SK-N-SH treated with all-trans-retinoic acid at 6 μM for 48 hours (cell line): ENCODE measurements around the gene CALML5.

ENCODE experiments used
- ATAC-seq: fragments of 200-7000 bp; cut with Tn5 transposase; 3 replicates; pipeline ENCODE4 v1.9.1; 2020; ENCODE audit warnings: mild to moderate bottlenecking, moderate library complexity
- BACH2 ChIP-seq: fragments of 250-450 bp; sonication (Bioruptor Pico); IDR thresholded peaks from 2 replicates; pipeline ENCODE4 v1.9.0; 2021; ENCODE audit warnings: mild to moderate bottlenecking, borderline replicate concordance
- CSDC2 ChIP-seq: fragments of 250-450 bp; sonication (Bioruptor Pico); IDR thresholded peaks from 2 replicates; pipeline ENCODE4 v1.5.0; 2020; ENCODE audit warnings: mild to moderate bottlenecking, moderate library complexity
- ESRRG ChIP-seq: fragments of 250-450 bp; sonication (Bioruptor Pico); IDR thresholded peaks from 2 replicates; pipeline ENCODE4 v1.6.1; 2021; ENCODE audit warnings: mild to moderate bottlenecking
- ISL1 ChIP-seq: fragments of 250-450 bp; sonication (Bioruptor Pico); IDR thresholded peaks from 2 replicates; pipeline ENCODE4 v2.1.2; 2022; ENCODE audit warnings: mild to moderate bottlenecking, moderate library complexity
- OSR1 ChIP-seq: fragments of 250-450 bp; sonication (Bioruptor Pico); IDR thresholded peaks from 2 replicates; pipeline ENCODE4 v1.8.0; 2022; ENCODE audit warnings: moderate library complexity, mild to moderate bottlenecking, inconsistent platforms
- PPARA ChIP-seq: fragments of 250-450 bp; sonication (Bioruptor Pico); IDR thresholded peaks from 2 replicates; pipeline ENCODE4 v1.5.0; 2020; ENCODE audit warnings: mild to moderate bottlenecking, borderline replicate concordance
- SNAI2 ChIP-seq: fragments of 250-450 bp; sonication (Bioruptor Pico); IDR thresholded peaks from 2 replicates; pipeline ENCODE4 v1.5.0; 2020; ENCODE audit warnings: mild to moderate bottlenecking, moderate library complexity
- TCF4 ChIP-seq: fragments of 250-450 bp; sonication (Bioruptor Pico); IDR thresholded peaks from 2 replicates; pipeline ENCODE4 v1.8.0; 2021; ENCODE audit warnings: mild to moderate bottlenecking, moderate library complexity, borderline replicate concordance
- TOX ChIP-seq: fragments of 250-450 bp; sonication (Bioruptor Pico); IDR thresholded peaks from 2 replicates; pipeline ENCODE4 v1.8.0; 2021; ENCODE audit warnings: mild to moderate bottlenecking, moderate library complexity, borderline replicate concordance
- ZC3H10 ChIP-seq: fragments of 250-450 bp; sonication (Bioruptor Pico); IDR thresholded peaks from 2 replicates; pipeline ENCODE4 v1.5.1; 2021; ENCODE audit warnings: mild to moderate bottlenecking, moderate library complexity
- ZFP3 ChIP-seq: fragments of 250-450 bp; sonication (Bioruptor Pico); IDR thresholded peaks from 2 replicates; pipeline ENCODE4 v1.5.0; 2020; ENCODE audit warnings: mild to moderate bottlenecking, moderate library complexity
- ZFP30 ChIP-seq: fragments of 450-650 bp; formaldehyde crosslinking; IDR thresholded peaks from 2 replicates; pipeline ENCODE4 v1.5.0; 2022; ENCODE audit warnings: mild to moderate bottlenecking, moderate library complexity
- ZNF565 ChIP-seq: fragments of 450-650 bp; formaldehyde crosslinking; conservative IDR thresholded peaks from 2 replicates; pipeline ENCODE4 v1.5.0; 2020; ENCODE audit warnings: low read depth, mild to moderate bottlenecking, moderate library complexity
- ZNF70 ChIP-seq: fragments of 450-650 bp; formaldehyde crosslinking; IDR thresholded peaks from 2 replicates; pipeline ENCODE4 v1.5.0; 2020; ENCODE audit warnings: mild to moderate bottlenecking, moderate library complexity
- ZNF8 ChIP-seq: fragments of 450-650 bp; formaldehyde crosslinking; IDR thresholded peaks from 2 replicates; pipeline ENCODE4 v1.5.0; 2020; ENCODE audit warnings: mild to moderate bottlenecking, moderate library complexity
- TF ChIP-seq, protein P1 (sequence below): fragments of 250-450 bp; sonication (Bioruptor Pico); IDR thresholded peaks from 2 replicates; pipeline ENCODE4 v1.8.0; 2021; ENCODE audit warnings: low read depth, mild to moderate bottlenecking, moderate library complexity, borderline replicate concordance
- TF ChIP-seq, protein P2 (sequence below): fragments of 250-450 bp; sonication (Bioruptor Pico); IDR thresholded peaks from 2 replicates; pipeline ENCODE4 v1.5.1; 2020; ENCODE audit warnings: low read depth, mild to moderate bottlenecking, moderate library complexity
- TF ChIP-seq, protein P3 (sequence below): fragments of 250-450 bp; sonication (Bioruptor Pico); IDR thresholded peaks from 2 replicates; pipeline ENCODE4 v1.5.1; 2021; ENCODE audit warnings: mild to moderate bottlenecking, moderate library complexity
- TF ChIP-seq, protein P4 (sequence below): fragments of 250-450 bp; sonication (Bioruptor Pico); IDR thresholded peaks from 2 replicates; pipeline ENCODE4 v1.8.0; 2020; ENCODE audit warnings: mild to moderate bottlenecking, moderate library complexity, borderline replicate concordance
- TF ChIP-seq, protein P5 (sequence below): fragments of 250-450 bp; sonication (Bioruptor Pico); IDR thresholded peaks from 2 replicates; pipeline ENCODE4 v1.5.0; 2020; ENCODE audit warnings: mild to moderate bottlenecking, moderate library complexity

Gene CALML5, protein sequence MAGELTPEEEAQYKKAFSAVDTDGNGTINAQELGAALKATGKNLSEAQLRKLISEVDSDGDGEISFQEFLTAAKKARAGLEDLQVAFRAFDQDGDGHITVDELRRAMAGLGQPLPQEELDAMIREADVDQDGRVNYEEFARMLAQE

DNA sequence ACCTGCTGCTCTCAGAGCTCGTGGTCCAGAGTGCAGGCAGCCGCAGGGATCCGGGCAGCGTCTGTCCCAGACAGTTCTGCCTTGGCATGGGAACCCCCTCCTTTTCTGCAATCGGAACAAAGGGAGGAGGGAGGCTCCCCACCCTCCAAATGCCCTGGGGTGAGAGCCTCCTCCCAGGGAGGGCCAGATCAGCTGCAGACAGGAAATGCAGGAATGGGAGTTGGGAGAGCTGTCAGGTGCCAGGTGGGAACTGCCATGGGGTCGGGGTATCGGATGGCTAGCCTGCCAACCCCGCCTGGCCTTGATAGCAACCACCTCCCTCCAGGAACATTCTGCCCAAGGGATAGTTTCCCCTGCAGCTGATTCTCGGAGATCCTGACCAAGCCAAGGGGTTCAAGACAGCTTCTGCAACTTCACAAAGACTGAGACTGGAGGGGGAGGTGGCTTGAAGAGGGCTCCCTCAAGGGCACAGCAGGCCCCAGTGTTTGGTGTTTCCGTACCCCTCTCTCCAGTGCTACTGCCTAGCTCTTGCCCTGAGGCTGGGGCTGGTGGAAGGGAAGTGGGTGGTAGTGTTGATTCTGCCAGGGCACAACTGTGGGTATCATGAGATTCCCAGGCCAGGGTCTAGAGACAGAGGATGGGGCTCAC lies at the start of gene CALML5:
Gene CALML5 (minus strand): TSS at position 78 of the 648 bp plus-strand sequence. CDS start 132 bp downstream, outside the sequence.
- TF ChIP-seq TCF4 (CRISPR knock-in tag) (no peak), BACH2 (CRISPR knock-in tag) (no peak)
- no peak for ATAC-seq

DNA sequence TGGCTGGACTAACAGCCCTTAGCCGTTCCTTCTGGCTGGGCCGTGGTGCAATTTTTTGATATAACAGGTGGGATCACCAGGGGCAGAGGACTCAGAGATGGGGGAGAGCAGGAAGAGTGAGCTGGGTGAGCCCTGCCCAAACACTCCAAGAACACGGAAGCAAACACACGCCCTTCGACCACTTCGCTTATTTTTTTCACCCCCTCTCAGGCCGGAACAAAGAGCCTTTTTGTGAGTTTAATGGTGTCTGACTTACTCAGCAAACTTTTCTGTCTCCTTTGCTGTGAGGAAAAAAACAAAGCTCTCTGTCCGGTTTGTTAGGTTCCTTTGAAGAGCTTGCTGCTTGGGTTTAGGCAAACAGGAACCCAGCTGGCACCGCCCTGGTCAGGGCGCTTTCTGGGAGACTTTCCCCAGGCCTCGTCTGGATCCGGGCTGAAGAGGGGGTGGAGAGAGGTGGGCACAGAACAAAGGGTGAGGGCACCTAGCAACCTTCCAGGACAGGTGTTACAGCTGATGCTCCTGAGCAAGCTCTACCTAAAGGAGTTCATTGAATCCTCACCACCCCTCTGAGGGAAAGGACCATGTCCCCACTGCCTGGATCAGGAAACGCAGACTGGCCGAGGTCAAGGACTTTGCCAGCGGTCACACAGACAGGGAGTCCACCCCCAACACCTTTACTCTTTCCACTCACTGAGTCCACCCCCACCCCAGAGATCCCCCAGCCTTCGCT lies 48.7 kb upstream of the CALML5 start:
- no peak; the same call in 2 of the 3 replicates for ATAC-seq
- TF ChIP-seq PPARA (no peak), ZFP3 (no peak), ZNF565 (CRISPR knock-in tag) (no peak), SNAI2 (CRISPR knock-in tag) (no peak), ZFP30 (CRISPR knock-in tag) (no peak), ESRRG (CRISPR knock-in tag) (no peak), ZNF8 (CRISPR knock-in tag) (no peak), ISL1 (CRISPR knock-in tag) (no peak), TCF4 (CRISPR knock-in tag) (no peak), TOX (CRISPR knock-in tag) (no peak), BACH2 (CRISPR knock-in tag) (no peak), ZNF70 (CRISPR knock-in tag) (no peak)
- TF ChIP-seq, protein P1, sequence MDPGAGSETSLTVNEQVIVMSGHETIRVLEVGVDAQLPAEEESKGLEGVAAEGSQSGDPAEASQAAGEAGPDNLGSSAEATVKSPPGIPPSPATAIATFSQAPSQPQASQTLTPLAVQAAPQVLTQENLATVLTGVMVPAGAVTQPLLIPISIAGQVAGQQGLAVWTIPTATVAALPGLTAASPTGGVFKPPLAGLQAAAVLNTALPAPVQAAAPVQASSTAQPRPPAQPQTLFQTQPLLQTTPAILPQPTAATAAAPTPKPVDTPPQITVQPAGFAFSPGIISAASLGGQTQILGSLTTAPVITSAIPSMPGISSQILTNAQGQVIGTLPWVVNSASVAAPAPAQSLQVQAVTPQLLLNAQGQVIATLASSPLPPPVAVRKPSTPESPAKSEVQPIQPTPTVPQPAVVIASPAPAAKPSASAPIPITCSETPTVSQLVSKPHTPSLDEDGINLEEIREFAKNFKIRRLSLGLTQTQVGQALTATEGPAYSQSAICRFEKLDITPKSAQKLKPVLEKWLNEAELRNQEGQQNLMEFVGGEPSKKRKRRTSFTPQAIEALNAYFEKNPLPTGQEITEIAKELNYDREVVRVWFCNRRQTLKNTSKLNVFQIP (CRISPR knock-in tag): no peak
- TF ChIP-seq, protein P2, sequence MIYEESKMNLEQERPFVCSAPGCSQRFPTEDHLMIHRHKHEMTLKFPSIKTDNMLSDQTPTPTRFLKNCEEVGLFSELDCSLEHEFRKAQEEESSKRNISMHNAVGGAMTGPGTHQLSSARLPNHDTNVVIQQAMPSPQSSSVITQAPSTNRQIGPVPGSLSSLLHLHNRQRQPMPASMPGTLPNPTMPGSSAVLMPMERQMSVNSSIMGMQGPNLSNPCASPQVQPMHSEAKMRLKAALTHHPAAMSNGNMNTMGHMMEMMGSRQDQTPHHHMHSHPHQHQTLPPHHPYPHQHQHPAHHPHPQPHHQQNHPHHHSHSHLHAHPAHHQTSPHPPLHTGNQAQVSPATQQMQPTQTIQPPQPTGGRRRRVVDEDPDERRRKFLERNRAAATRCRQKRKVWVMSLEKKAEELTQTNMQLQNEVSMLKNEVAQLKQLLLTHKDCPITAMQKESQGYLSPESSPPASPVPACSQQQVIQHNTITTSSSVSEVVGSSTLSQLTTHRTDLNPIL (CRISPR knock-in tag): no peak
- TF ChIP-seq, protein P3, sequence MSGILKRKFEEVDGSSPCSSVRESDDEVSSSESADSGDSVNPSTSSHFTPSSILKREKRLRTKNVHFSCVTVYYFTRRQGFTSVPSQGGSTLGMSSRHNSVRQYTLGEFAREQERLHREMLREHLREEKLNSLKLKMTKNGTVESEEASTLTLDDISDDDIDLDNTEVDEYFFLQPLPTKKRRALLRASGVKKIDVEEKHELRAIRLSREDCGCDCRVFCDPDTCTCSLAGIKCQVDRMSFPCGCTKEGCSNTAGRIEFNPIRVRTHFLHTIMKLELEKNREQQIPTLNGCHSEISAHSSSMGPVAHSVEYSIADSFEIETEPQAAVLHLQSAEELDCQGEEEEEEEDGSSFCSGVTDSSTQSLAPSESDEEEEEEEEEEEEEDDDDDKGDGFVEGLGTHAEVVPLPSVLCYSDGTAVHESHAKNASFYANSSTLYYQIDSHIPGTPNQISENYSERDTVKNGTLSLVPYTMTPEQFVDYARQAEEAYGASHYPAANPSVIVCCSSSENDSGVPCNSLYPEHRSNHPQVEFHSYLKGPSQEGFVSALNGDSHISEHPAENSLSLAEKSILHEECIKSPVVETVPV: no peak
- TF ChIP-seq, protein P4, sequence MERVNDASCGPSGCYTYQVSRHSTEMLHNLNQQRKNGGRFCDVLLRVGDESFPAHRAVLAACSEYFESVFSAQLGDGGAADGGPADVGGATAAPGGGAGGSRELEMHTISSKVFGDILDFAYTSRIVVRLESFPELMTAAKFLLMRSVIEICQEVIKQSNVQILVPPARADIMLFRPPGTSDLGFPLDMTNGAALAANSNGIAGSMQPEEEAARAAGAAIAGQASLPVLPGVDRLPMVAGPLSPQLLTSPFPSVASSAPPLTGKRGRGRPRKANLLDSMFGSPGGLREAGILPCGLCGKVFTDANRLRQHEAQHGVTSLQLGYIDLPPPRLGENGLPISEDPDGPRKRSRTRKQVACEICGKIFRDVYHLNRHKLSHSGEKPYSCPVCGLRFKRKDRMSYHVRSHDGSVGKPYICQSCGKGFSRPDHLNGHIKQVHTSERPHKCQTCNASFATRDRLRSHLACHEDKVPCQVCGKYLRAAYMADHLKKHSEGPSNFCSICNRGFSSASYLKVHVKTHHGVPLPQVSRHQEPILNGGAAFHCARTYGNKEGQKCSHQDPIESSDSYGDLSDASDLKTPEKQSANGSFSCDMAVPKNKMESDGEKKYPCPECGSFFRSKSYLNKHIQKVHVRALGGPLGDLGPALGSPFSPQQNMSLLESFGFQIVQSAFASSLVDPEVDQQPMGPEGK (CRISPR knock-in tag): no peak

DNA sequence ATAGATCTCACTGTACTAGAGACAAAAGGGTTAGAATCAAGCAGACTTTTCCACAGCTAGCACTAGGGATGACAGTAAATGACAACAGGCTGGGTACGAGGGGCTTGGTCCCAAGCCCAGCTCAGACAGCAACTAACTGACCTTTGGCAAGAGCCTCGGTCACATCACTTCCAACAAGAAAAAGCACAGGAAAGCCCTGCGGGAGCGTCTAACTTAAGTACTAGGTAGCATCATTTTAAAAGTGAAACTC lies 48.2 kb upstream of the CALML5 start:
- ATAC-seq: no peak
- TF ChIP-seq, protein P5, sequence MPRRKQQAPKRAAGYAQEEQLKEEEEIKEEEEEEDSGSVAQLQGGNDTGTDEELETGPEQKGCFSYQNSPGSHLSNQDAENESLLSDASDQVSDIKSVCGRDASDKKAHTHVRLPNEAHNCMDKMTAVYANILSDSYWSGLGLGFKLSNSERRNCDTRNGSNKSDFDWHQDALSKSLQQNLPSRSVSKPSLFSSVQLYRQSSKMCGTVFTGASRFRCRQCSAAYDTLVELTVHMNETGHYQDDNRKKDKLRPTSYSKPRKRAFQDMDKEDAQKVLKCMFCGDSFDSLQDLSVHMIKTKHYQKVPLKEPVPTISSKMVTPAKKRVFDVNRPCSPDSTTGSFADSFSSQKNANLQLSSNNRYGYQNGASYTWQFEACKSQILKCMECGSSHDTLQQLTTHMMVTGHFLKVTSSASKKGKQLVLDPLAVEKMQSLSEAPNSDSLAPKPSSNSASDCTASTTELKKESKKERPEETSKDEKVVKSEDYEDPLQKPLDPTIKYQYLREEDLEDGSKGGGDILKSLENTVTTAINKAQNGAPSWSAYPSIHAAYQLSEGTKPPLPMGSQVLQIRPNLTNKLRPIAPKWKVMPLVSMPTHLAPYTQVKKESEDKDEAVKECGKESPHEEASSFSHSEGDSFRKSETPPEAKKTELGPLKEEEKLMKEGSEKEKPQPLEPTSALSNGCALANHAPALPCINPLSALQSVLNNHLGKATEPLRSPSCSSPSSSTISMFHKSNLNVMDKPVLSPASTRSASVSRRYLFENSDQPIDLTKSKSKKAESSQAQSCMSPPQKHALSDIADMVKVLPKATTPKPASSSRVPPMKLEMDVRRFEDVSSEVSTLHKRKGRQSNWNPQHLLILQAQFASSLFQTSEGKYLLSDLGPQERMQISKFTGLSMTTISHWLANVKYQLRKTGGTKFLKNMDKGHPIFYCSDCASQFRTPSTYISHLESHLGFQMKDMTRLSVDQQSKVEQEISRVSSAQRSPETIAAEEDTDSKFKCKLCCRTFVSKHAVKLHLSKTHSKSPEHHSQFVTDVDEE (CRISPR knock-in tag): no peak
- no peak for TF ChIP-seq TCF4 (CRISPR knock-in tag)
- no peak for TF ChIP-seq ZFP3
- TF ChIP-seq ISL1 (CRISPR knock-in tag): no peak
- TF ChIP-seq TOX (CRISPR knock-in tag): no peak
- TF ChIP-seq, protein P3: no peak
- TF ChIP-seq SNAI2 (CRISPR knock-in tag): no peak
- no peak for TF ChIP-seq PPARA
- TF ChIP-seq CSDC2 (CRISPR knock-in tag): no peak
- no peak for TF ChIP-seq ZNF70 (CRISPR knock-in tag)
- no peak for TF ChIP-seq ZC3H10 (CRISPR knock-in tag)
- no peak for TF ChIP-seq ZNF565 (CRISPR knock-in tag)
- TF ChIP-seq, protein P2 (CRISPR knock-in tag): no peak
- TF ChIP-seq, protein P1 (CRISPR knock-in tag): no peak
- TF ChIP-seq OSR1 (CRISPR knock-in tag): no peak
- TF ChIP-seq BACH2 (CRISPR knock-in tag): no peak
- no peak for TF ChIP-seq ZNF8 (CRISPR knock-in tag)
- TF ChIP-seq ESRRG (CRISPR knock-in tag): no peak
